HEK293T (cell line): Measurements from ENCODE around the gene SPATA20.

Experiments used
- FOXA1 ChIP-seq: fragments of 450-650 bp; IDR thresholded peaks from 2 replicates; pipeline ENCODE4 v1.6.1; 2016; ENCODE audit warnings: mild to moderate bottlenecking
- SP1 ChIP-seq: fragments of 450-650 bp; IDR thresholded peaks from 2 replicates; pipeline ENCODE4 v1.6.1; 2017

GRCh38 chr17:50563092-50563511, 16.1 kb downstream of the SPATA20 start:
- TF ChIP-seq SP1, result no peak
- no peak for TF ChIP-seq FOXA1
